Measurements from ENCODE around the gene NAP1L1.

Gene NAP1L1

GRCh38 chr12:76020281-76020680 lies 64.2 kb downstream of the NAP1L1 start:
- Mint-ChIP-seq H3K27ac (peak overlapping the region in 2 of 3 experiments; percentile 68 to 83), H3K4me1 (peaks cover 22% of the 10 kb centered on the region), H3K9me3 (no peaks in the 10 kb centered on the region), H3K27me3 (ENCODE audit: low read depth) (peaks cover 3% of the 10 kb centered on the region), H3K36me3 (ENCODE audit: low read depth) (no peaks in the 10 kb centered on the region), H3K4me3 (no peak overlapping the region)
- TF ChIP-seq CTCF (IDR thresholded peaks at IDR 0.05; ENCODE audit: unreplicated experiment in 3 of 3) = no peak

- TF ChIP-seq CTCF (IDR thresholded peaks at IDR 0.05; ENCODE audit: unreplicated experiment in 3 of 3) = no peak
- Mint-ChIP-seq H3K27me3 (ENCODE audit: low read depth) (peaks cover 3% of the 10 kb centered on the region), H3K36me3 (ENCODE audit: low read depth) (no peaks in the 10 kb centered on the region), H3K4me1 (peaks cover 21% of the 10 kb centered on the region), H3K4me3 (no peak overlapping the region), H3K9me3 (no peaks in the 10 kb centered on the region), H3K27ac (peak overlapping the region in 2 of 3 experiments; percentile 2 to 17)
These were observed 65.8 kb downstream of the NAP1L1 start for GRCh38 chr12:76018672-76019071.

- peaks cover 21% of the 10 kb centered on the region for H3K4me1 Mint-ChIP-seq
- peak overlapping the region; percentile 2 to 17 (median 9) for H3K27ac Mint-ChIP-seq
- no peaks in the 10 kb centered on the region for H3K36me3 Mint-ChIP-seq (ENCODE audit: low read depth)
- peaks cover 3% of the 10 kb centered on the region for H3K27me3 Mint-ChIP-seq (ENCODE audit: low read depth)
- no peaks in the 10 kb centered on the region for H3K9me3 Mint-ChIP-seq
- H3K4me3 Mint-ChIP-seq = no peak overlapping the region
- no peak for TF ChIP-seq CTCF (IDR thresholded peaks at IDR 0.05; ENCODE audit: unreplicated experiment in 3 of 3)
These were observed 66.4 kb downstream of the NAP1L1 start for GRCh38 chr12:76018111-76018510.

GRCh38 chr12:76014007-76014406 lies 70.5 kb downstream of the NAP1L1 start:
- Mint-ChIP-seq H3K27me3 (ENCODE audit: low read depth) (peaks cover 21% of the 10 kb centered on the region), H3K27ac (no peak overlapping the region), H3K4me3 (no peak overlapping the region), H3K9me3 (no peaks in the 10 kb centered on the region), H3K36me3 (ENCODE audit: low read depth) (no peaks in the 10 kb centered on the region), H3K4me1 (peaks cover 15% of the 10 kb centered on the region)
- no peak for TF ChIP-seq CTCF (IDR thresholded peaks at IDR 0.05; ENCODE audit: unreplicated experiment in 3 of 3)

GRCh38 chr12:76013603-76014002 lies 70.9 kb downstream of the NAP1L1 start:
- Mint-ChIP-seq H3K27me3 (ENCODE audit: low read depth) (peaks cover 21% of the 10 kb centered on the region), H3K4me3 (no peak overlapping the region), H3K27ac (no peak overlapping the region), H3K36me3 (ENCODE audit: low read depth) (no peaks in the 10 kb centered on the region), H3K4me1 (peaks cover 12% of the 10 kb centered on the region), H3K9me3 (no peaks in the 10 kb centered on the region)
- TF ChIP-seq CTCF (IDR thresholded peaks at IDR 0.05; ENCODE audit: unreplicated experiment in 3 of 3) = no peak

- Mint-ChIP-seq H3K4me1 (peaks cover 11% of the 10 kb centered on the region), H3K36me3 (ENCODE audit: low read depth) (no peaks in the 10 kb centered on the region), H3K27me3 (ENCODE audit: low read depth) (peaks cover 21% of the 10 kb centered on the region), H3K27ac (no peak overlapping the region), H3K9me3 (no peaks in the 10 kb centered on the region), H3K4me3 (no peak overlapping the region)
- TF ChIP-seq CTCF (IDR thresholded peaks at IDR 0.05; ENCODE audit: unreplicated experiment in 3 of 3) = no peak
These were observed 71.8 kb downstream of the NAP1L1 start for GRCh38 chr12:76012644-76013043.
